Measurements from ENCODE around the gene TSGA10IP. TPM values are rescaled to one million over a fixed set of nuclear protein-coding genes. Genes with fewer than 3 reads are reported as not detected.
A peak's percentile ranks its signal among the peaks of the same experiment; 100 is the strongest.

The TSGA10IP gene
- total and polyA plus RNA-seq, 2 experiments from 2014 or later = not detected

DNA sequence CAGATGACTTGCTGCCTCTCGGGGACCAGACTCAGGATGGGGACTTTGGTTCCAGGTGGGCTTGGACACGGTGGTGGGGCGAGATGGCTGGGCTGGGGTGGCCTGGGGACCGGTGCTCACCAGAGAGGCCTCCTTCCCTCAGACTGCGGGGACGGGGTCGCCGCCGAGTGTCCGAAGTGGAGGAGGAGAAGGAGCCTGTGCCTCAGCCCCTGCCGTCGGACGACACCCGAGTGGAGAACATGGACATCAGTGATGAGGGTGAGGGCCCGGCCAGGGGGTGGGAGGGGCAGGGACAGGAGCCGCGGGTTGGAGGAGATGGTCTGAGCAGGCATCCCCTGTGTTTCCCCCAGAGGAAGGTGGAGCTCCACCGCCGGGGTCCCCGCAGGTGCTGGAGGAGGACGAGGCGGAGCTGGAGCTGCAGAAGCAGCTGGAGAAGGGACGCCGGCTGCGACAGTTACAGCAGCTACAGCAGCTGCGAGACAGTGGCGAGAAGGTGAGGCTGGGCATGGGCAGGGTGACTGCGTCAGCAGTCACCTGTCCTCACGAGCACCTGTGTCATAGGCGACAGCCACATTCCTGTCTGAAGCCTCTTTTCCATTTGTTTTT lies 22.2 kb downstream of the TSGA10IP start:
- Histone ChIP-seq H4K20me1 (ENCODE audit: insufficient read depth) (no peaks in the 10 kb centered on the region), H3K4me2 (ENCODE audit: unreplicated experiment) (no peak overlapping the region), H3F3A (ENCODE audit: insufficient read depth) (peaks cover 10% of the 10 kb centered on the region; the same call in 1 of the 2 replicates), H3K27ac (no peak overlapping the region), H2AFZ (no peak overlapping the region), H3K27me3 (replicated peaks; ENCODE audit: insufficient read depth) (no peaks in the 10 kb centered on the region), H3K4me3 (no peak overlapping the region), H3K9me3 (ENCODE audit: low read depth) (no peaks in the 10 kb centered on the region), H3K79me2 (ENCODE audit: insufficient read depth) (peaks cover 65% of the 10 kb centered on the region), H3K9ac (no peak overlapping the region), H3K9me2 (ENCODE audit: insufficient read depth) (no peaks in the 10 kb centered on the region), H3K36me3 (ENCODE audit: low read depth) (peaks cover 11% of the 10 kb centered on the region; the same call in 1 of the 2 replicates), H3K4me1 (ENCODE audit: insufficient read depth) (peaks cover 16% of the 10 kb centered on the region)
- no peak for DNase-seq
- in situ Hi-C loops (cut with MboI) = no loop called here
- no peak for TF ChIP-seq EZH2 (IDR thresholded peaks at IDR 0.05; ENCODE audit: insufficient read depth, poor library complexity, severe bottlenecking)
- WGBS, 2 experiments (ENCODE audit: low coverage in 1 of 2, low lambda C conversion rate in 2 of 2, missing lambda C conversion rate in 2 of 2) = 94 to 97% methylated on average over 17 to 30 of the region's 30 CpGs

DNA sequence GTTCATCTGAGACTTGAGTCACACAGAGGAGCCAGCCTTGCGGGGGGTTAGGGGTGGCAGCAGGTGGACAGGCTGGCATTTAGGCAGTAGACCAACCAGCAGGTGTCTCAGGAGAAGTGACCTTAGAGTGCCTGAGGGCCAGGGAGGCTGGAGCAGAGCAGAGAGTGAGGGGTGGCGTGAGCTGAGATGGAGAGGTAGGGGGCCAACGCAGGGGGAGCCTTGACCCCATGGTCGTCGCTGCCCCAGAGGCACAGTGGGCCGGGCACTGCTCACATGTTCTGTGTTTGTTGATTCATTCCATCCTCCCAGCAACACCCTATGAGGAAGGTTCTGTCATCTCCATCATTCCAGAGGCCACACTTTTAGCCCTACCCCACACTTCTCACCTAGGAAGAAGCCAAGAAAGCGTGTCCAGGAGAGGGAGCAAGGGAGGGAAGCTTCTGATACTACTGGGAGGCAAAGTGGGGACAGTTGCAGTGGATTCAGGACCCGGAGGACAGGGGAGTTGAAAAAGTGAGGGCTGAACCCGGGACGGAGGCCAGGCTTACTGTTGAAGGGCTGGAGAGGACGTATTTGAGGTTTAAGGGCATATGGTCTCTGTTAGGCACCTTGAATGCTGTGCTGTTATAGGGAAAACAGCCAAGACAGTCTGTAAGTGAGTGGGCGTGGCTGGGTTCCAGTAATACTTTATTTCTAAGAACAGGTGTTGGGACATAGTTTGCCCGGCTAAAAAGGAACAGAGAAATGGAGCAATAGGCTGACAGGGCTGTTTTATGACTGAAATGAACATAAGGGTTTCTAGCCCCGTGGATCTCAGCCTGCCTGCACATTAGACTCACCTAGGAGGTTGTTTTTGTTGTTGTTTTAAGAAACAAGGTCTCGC lies 23.6 kb downstream of the TSGA10IP start:
- Histone ChIP-seq H3K4me3 (no peak overlapping the region), H4K20me1 (ENCODE audit: insufficient read depth) (no peaks in the 10 kb centered on the region), H3K4me1 (ENCODE audit: insufficient read depth) (peaks cover 2% of the 10 kb centered on the region; the same call in 1 of the 2 replicates), H3K9me2 (ENCODE audit: insufficient read depth) (no peaks in the 10 kb centered on the region), H3K4me2 (ENCODE audit: unreplicated experiment) (no peak overlapping the region), H3K79me2 (ENCODE audit: insufficient read depth) (peaks cover 51% of the 10 kb centered on the region), H3K27ac (no peak overlapping the region), H2AFZ (no peak overlapping the region), H3K9me3 (ENCODE audit: low read depth) (no peaks in the 10 kb centered on the region), H3K27me3 (replicated peaks; ENCODE audit: insufficient read depth) (no peaks in the 10 kb centered on the region), H3K36me3 (ENCODE audit: low read depth) (peaks cover 11% of the 10 kb centered on the region; the same call in 1 of the 2 replicates), H3F3A (ENCODE audit: insufficient read depth) (peaks cover 13% of the 10 kb centered on the region; the same call in 1 of the 2 replicates), H3K9ac (no peak overlapping the region)
- in situ Hi-C loops (cut with MboI) = no loop called here
- TF ChIP-seq EZH2 (IDR thresholded peaks at IDR 0.05; ENCODE audit: insufficient read depth, poor library complexity, severe bottlenecking) = no peak
- TF ChIP-seq EZH2phosphoT487 (IDR thresholded peaks at IDR 0.05; ENCODE audit: insufficient read depth, low read depth) = no peak
- 83 to 89% methylated on average over 15 of the region's 15 CpGs for WGBS, 2 experiments (ENCODE audit: low coverage in 1 of 2, low lambda C conversion rate in 2 of 2, missing lambda C conversion rate in 2 of 2)
- DNase-seq = peak; percentile 19

DNA sequence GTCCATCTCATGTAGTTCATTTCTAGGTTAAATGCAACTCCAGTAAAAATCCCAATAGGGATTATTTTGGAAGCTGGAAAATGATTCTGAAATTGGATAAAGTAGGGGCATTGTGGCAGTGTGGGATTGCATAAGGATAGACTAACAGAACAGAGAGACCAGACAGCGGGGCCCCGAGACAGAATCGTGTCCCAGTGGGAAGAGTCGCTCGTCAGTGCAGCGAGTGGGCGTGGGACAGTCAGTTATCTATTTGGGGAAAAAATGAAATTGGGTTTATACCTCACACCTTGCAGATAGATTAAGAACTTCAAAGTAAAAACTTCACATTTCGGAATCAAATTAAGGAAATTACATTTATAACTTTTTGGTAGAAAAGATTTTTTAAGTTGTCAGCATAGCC lies 26.8 kb downstream of the TSGA10IP start:
- H3K9ac ChIP-seq = no peak overlapping the region
- DNase-seq = no peak
- H3K4me2 ChIP-seq (ENCODE audit: unreplicated experiment) = no peak overlapping the region
- H3K36me3 ChIP-seq (ENCODE audit: low read depth) = no peaks in the 10 kb centered on the region
- peaks cover 13% of the 10 kb centered on the region; the same call in 1 of the 2 replicates for H3F3A ChIP-seq (ENCODE audit: insufficient read depth)
- H2AFZ ChIP-seq = no peak overlapping the region
- H3K27me3 ChIP-seq (replicated peaks; ENCODE audit: insufficient read depth) = no peaks in the 10 kb centered on the region
- H4K20me1 ChIP-seq (ENCODE audit: insufficient read depth) = no peaks in the 10 kb centered on the region
- TF ChIP-seq EZH2 (IDR thresholded peaks at IDR 0.05; ENCODE audit: insufficient read depth, poor library complexity, severe bottlenecking) (no peak), EZH2phosphoT487 (IDR thresholded peaks at IDR 0.05; ENCODE audit: insufficient read depth, low read depth) (no peak)
- in situ Hi-C loops (cut with MboI) = no loop called here
- peaks cover 26% of the 10 kb centered on the region for H3K79me2 ChIP-seq (ENCODE audit: insufficient read depth)
- H3K4me1 ChIP-seq (ENCODE audit: insufficient read depth) = no peaks in the 10 kb centered on the region
- WGBS, 2 experiments (ENCODE audit: low coverage in 1 of 2, low lambda C conversion rate in 2 of 2, missing lambda C conversion rate in 2 of 2) = 95 to 99% methylated on average over 8 of the region's 8 CpGs
- no peaks in the 10 kb centered on the region for H3K9me3 ChIP-seq (ENCODE audit: low read depth)
- H3K4me3 ChIP-seq = no peak overlapping the region
- H3K27ac ChIP-seq = no peak overlapping the region
- no peaks in the 10 kb centered on the region for H3K9me2 ChIP-seq (ENCODE audit: insufficient read depth)

DNA sequence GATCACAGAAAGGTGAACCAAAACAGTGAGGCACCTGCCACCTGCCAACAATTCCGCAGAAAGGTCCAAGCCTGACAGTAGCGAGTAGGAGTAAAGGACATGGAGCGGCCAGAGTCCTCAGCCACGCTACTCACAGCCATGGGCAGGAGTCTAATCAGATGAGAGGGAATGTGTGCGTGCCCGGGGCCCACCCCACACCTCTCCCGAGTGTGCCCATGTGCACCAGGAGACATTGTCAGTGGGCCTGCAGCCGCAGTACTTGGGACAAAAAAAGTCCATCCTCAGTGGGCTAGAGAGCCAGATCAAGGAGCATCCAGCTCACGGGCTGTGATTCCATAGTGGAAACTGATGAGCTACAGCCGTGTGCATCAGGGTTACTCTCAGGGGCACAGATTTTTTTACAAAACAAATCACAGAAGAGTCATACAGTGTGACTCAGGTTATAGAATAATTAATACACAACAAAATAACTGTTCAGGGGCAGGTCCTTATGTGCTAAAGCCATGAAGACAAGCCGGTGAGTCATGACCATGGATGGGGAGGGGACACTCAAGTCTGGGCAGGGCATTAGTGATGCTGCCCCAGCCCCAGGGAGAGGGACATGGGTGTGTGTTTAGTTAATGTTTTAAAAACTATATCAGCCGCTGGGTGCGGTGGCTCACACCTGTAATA lies 28.3 kb downstream of the TSGA10IP start:
- Histone ChIP-seq H3K9ac (no peak overlapping the region), H3F3A (ENCODE audit: insufficient read depth) (peaks cover 13% of the 10 kb centered on the region; the same call in 1 of the 2 replicates), H3K9me3 (ENCODE audit: low read depth) (no peaks in the 10 kb centered on the region), H3K4me1 (ENCODE audit: insufficient read depth) (no peaks in the 10 kb centered on the region), H4K20me1 (ENCODE audit: insufficient read depth) (no peaks in the 10 kb centered on the region), H3K36me3 (ENCODE audit: low read depth) (no peaks in the 10 kb centered on the region; the same call in 1 of the 2 replicates), H3K27me3 (replicated peaks; ENCODE audit: insufficient read depth) (no peaks in the 10 kb centered on the region), H3K27ac (no peak overlapping the region), H3K79me2 (ENCODE audit: insufficient read depth) (peaks cover 20% of the 10 kb centered on the region), H3K4me2 (ENCODE audit: unreplicated experiment) (no peak overlapping the region), H2AFZ (no peak overlapping the region), H3K4me3 (no peak overlapping the region), H3K9me2 (ENCODE audit: insufficient read depth) (no peaks in the 10 kb centered on the region)
- in situ Hi-C loops (cut with MboI) = no loop called here
- peak; percentile 68 for DNase-seq
- TF ChIP-seq EZH2 (IDR thresholded peaks at IDR 0.05; ENCODE audit: insufficient read depth, poor library complexity, severe bottlenecking) = no peak
- TF ChIP-seq EZH2phosphoT487 (IDR thresholded peaks at IDR 0.05; ENCODE audit: insufficient read depth, low read depth) = no peak
- WGBS, 2 experiments (ENCODE audit: low coverage in 1 of 2, low lambda C conversion rate in 2 of 2, missing lambda C conversion rate in 2 of 2) = 66 to 71% methylated on average over 10 to 13 of the region's 13 CpGs

Measured in GM23248 (cell line).